ENCODE results near the gene MYOM1.

- TF ChIP-seq TAF1 (IDR thresholded peaks at IDR 0.05; ENCODE audit: borderline replicate concordance, insufficient read depth, low read length) (no peak), SIN3A (IDR thresholded peaks at IDR 0.05; ENCODE audit: borderline replicate concordance, insufficient read depth, low read length) (no peak), POLR2AphosphoS5 (IDR thresholded peaks at IDR 0.05; ENCODE audit: low read depth, low read length) (no peak), REST (IDR thresholded peaks at IDR 0.05; ENCODE audit: insufficient read depth in 1 of 2, low read depth in 2 of 2, low read length in 2 of 2) (no peak)
Measured at GRCh38 chr18:3260995-3261372, 41.2 kb upstream of the MYOM1 start.
